Chondrocyte (in vitro differentiated cells): ENCODE measurements around the gene ACP6. TPM values are rescaled to one million over a fixed set of nuclear protein-coding genes. Genes with fewer than 3 reads are reported as not detected.

ENCODE experiments used
- DNase-seq: peaks from one replicate; pipeline ENCODE4 v3.0.0; 2021; ENCODE audit warnings: mixed read lengths, low spot score
- H3K27ac Mint-ChIP-seq: one replicate; pipeline ENCODE4 v1.8.0; 2021; ENCODE audit warnings: mild to moderate bottlenecking, moderate library complexity, mixed read lengths; ENCODE audit not compliant: unreplicated experiment
- H3K27me3 Mint-ChIP-seq: 2 replicates; pipeline ENCODE4 v1.8.0; 2021; ENCODE audit warnings: low read depth, mixed read lengths
- H3K36me3 Mint-ChIP-seq: 2 replicates; pipeline ENCODE4 v1.8.0; 2021; ENCODE audit warnings: low read depth, mixed read lengths
- H3K4me1 Mint-ChIP-seq: 2 replicates; pipeline ENCODE4 v1.8.0; 2021; ENCODE audit warnings: low read depth, mild to moderate bottlenecking, mixed read lengths
- H3K4me3 Mint-ChIP-seq: one replicate; pipeline ENCODE4 v1.8.0; 2021; ENCODE audit warnings: mild to moderate bottlenecking, moderate library complexity, mixed read lengths; ENCODE audit not compliant: unreplicated experiment
- H3K9me3 Mint-ChIP-seq: 2 replicates; pipeline ENCODE4 v1.8.0; 2021; ENCODE audit warnings: low read depth, mixed read lengths
- total RNA-seq: library from RNA; stranded (reverse); gene quantifications from 3 replicates; pipeline ENCODE4 v1.2.1, GENCODE V29; 2021
- TF ChIP-seq, protein P1 (sequence below): fragments of 200-600 bp; sonication (generic); IDR thresholded peaks from 2 replicates; pipeline ENCODE4 v1.5.0; 2021; ENCODE audit warnings: antibody characterized with exemption, mild to moderate bottlenecking, moderate library complexity

The ACP6 gene
- total RNA-seq, 1 donor from 2014 or later: 9.6 TPM

DNA sequence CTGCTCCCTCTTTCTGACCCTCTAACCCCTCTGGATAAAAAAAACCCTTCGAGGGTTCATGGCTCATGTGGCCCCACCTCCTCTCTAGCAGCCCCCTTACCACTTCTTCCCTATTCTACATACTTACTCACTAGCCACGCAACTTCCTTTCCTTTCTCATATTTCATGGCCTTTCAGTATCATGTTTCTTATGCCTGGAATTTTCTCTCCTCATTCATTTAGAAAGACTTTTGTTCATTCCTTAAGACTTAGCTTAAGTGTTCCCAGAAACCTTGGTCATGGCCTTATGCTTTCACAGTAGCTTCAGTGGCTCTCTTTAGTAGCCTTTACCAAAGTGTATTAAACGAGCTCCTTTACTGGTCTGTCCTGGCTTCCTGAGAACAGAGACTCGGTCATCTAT, 6.1 kb downstream of the ACP6 start:
- H3K4me1 Mint-ChIP-seq: peaks cover 20% of the 10 kb centered on the region
- H3K4me3 Mint-ChIP-seq: no peak overlapping the region
- no peak for DNase-seq
- no peak overlapping the region for H3K27ac Mint-ChIP-seq
- no peaks in the 10 kb centered on the region for H3K27me3 Mint-ChIP-seq
- TF ChIP-seq, protein P1, sequence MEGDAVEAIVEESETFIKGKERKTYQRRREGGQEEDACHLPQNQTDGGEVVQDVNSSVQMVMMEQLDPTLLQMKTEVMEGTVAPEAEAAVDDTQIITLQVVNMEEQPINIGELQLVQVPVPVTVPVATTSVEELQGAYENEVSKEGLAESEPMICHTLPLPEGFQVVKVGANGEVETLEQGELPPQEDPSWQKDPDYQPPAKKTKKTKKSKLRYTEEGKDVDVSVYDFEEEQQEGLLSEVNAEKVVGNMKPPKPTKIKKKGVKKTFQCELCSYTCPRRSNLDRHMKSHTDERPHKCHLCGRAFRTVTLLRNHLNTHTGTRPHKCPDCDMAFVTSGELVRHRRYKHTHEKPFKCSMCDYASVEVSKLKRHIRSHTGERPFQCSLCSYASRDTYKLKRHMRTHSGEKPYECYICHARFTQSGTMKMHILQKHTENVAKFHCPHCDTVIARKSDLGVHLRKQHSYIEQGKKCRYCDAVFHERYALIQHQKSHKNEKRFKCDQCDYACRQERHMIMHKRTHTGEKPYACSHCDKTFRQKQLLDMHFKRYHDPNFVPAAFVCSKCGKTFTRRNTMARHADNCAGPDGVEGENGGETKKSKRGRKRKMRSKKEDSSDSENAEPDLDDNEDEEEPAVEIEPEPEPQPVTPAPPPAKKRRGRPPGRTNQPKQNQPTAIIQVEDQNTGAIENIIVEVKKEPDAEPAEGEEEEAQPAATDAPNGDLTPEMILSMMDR: no peak
- H3K9me3 Mint-ChIP-seq: peaks cover 14% of the 10 kb centered on the region
- H3K36me3 Mint-ChIP-seq: peaks cover 8% of the 10 kb centered on the region

DNA sequence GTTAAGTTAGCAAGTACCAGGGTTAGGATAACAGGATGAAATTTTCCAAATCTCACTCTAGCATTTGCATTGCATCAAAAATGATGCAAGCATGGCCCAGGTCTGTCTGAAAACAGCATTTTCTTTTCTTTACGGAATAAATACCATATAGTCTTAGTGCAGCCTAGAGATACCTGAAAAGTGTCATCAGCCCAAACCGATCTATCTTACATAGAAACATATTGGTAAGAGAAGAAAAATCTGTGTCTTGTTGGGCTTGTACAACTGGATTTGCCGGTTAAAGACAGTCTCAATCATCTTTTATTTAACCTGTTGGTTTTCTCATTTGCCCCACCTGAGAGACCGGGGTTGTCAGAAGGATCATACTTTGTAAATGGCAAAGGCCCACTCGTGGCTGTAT, 15.8 kb downstream of the ACP6 start:
- Mint-ChIP-seq H3K4me3 (no peak overlapping the region), H3K9me3 (no peaks in the 10 kb centered on the region), H3K36me3 (peaks cover 27% of the 10 kb centered on the region), H3K27ac (no peak overlapping the region), H3K4me1 (peaks cover 3% of the 10 kb centered on the region), H3K27me3 (no peaks in the 10 kb centered on the region)
- TF ChIP-seq, protein P1: no peak
- no peak for DNase-seq

- Mint-ChIP-seq H3K4me3 (no peak overlapping the region), H3K36me3 (peaks cover 28% of the 10 kb centered on the region), H3K27ac (no peak overlapping the region), H3K27me3 (no peaks in the 10 kb centered on the region), H3K4me1 (peaks cover 3% of the 10 kb centered on the region), H3K9me3 (no peaks in the 10 kb centered on the region)
- TF ChIP-seq, protein P1: no peak
- no peak for DNase-seq
Measured at GRCh38 chr1:147652306-147652705, 18.0 kb downstream of the ACP6 start.

DNA sequence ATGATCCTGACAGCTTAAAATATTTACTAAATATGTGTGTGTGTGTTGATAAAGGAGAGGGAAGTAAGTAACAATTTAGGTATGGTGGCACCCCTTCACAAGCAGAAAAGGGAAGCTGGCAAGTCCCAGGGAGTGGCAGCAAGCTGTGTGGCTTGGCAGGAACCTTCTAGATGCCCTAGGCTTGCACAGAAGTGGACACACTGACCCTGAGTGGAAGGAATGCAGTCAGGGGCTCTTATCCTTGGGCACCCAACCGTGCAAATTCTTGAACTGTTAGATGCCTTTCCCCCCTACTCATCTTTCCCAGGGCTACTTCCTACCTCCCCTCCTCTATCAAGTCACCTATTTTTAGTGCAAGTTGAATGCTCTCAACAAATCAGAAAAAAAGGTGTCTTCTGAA, 18.9 kb downstream of the ACP6 start:
- Mint-ChIP-seq H3K27me3 (no peaks in the 10 kb centered on the region), H3K36me3 (peaks cover 32% of the 10 kb centered on the region), H3K9me3 (no peaks in the 10 kb centered on the region), H3K4me1 (peaks cover 3% of the 10 kb centered on the region), H3K27ac (no peak overlapping the region), H3K4me3 (no peak overlapping the region)
- TF ChIP-seq, protein P1: no peak
- no peak for DNase-seq

GRCh38 chr1:147648933-147649332, 21.4 kb downstream of the ACP6 start:
- Mint-ChIP-seq H3K9me3 (no peaks in the 10 kb centered on the region), H3K4me3 (no peak overlapping the region), H3K36me3 (peaks cover 31% of the 10 kb centered on the region), H3K4me1 (peaks cover 3% of the 10 kb centered on the region), H3K27me3 (no peaks in the 10 kb centered on the region), H3K27ac (no peak overlapping the region)
- no peak for DNase-seq
- TF ChIP-seq, protein P1: no peak
